H1 (cell line): ENCODE measurements around the gene KRTAP10-12. TPM values are rescaled to one million over a fixed set of nuclear protein-coding genes. Genes with fewer than 3 reads are reported as not detected.
A peak's percentile ranks its signal among the peaks of the same experiment; 100 is the strongest.

Experiments used
- CTCF ChIA-PET: fragments of 300-600 bp; sonication (Branson Sonifier 250); formaldehyde crosslinking; loops from one replicate; lab custom pipeline; 2021; ENCODE audit not compliant: partially characterized antibody; lab: Charles Lee
- POLR2A ChIA-PET: fragments of 300-600 bp; sonication (Branson Sonifier 250); formaldehyde crosslinking; loops from one replicate; lab custom pipeline; 2021; ENCODE audit warnings: inconsistent platforms; ENCODE audit not compliant: partially characterized antibody; lab: Charles Lee
- DNase-seq, 2 experiments: peaks; one replicate each; pipeline versions ENCODE4 v3.0.0 to v3.0.0-alpha.2; 2010 to 2022; ENCODE audit warnings: low spot score in 2 of 2, low read depth in 1 of 2, mixed read lengths in 1 of 2
- FAIRE-seq: peaks from 2 replicates; lab custom pipeline; 2011; peaks lifted over from hg19 to GRCh38; lab: Jason Lieb, UNC
- H2AFZ ChIP-seq: 2 replicates; pipeline ENCODE4 v1.8.1; 2012; ENCODE audit warnings: low read length, inconsistent platforms
- H2AK5ac ChIP-seq: 2 replicates; pipeline ENCODE4 v1.6.1; 2013; ENCODE audit warnings: low read depth, low read length
- H2BK120ac ChIP-seq: replicated peaks from 2 replicates; pipeline ENCODE3; 2013; ENCODE audit warnings: low read depth, low read length, inconsistent platforms
- H2BK12ac ChIP-seq: 2 replicates; pipeline ENCODE4 v1.6.1; 2013; ENCODE audit warnings: low read depth, low read length
- H2BK15ac ChIP-seq: 2 replicates; pipeline ENCODE4 v1.6.1; 2013; ENCODE audit warnings: low read length
- H2BK20ac ChIP-seq: 2 replicates; pipeline ENCODE4 v1.6.1; 2013; ENCODE audit warnings: low read length
- H2BK5ac ChIP-seq: 2 replicates; pipeline ENCODE4 v1.6.1; 2013; ENCODE audit warnings: low read depth, low read length
- H3K14ac ChIP-seq: 2 replicates; pipeline ENCODE4 v1.6.1; 2013; ENCODE audit warnings: inconsistent platforms; ENCODE audit not compliant: insufficient read length
- H3K18ac ChIP-seq: 2 replicates; pipeline ENCODE4 v1.6.1; 2013; ENCODE audit warnings: low read length; ENCODE audit errors: extremely low read depth
- H3K23ac ChIP-seq: 2 replicates; pipeline ENCODE4 v1.6.1; 2013; ENCODE audit warnings: inconsistent platforms; ENCODE audit not compliant: insufficient read length
- H3K23me2 ChIP-seq: 2 replicates; pipeline ENCODE4 v1.6.1; 2013; ENCODE audit warnings: low read depth, low read length
- H3K27ac ChIP-seq: 2 replicates; pipeline ENCODE4 v1.6.1; 2011; ENCODE audit warnings: low read depth, low read length, inconsistent platforms
- H3K27me3 ChIP-seq, 4 experiments: replicated peaks in 1 of 4; 1 replicate in 1 of 4; 2 replicates in 3 of 4; pipeline versions ENCODE4 v1.6.1 to v1.8.1; 2011 to 2013; ENCODE audit warnings: low read length in 3 of 4, mild to moderate bottlenecking in 3 of 4, inconsistent platforms in 2 of 4, mixed read lengths in 2 of 4, moderate library complexity in 1 of 4; ENCODE audit not compliant: control insufficient read depth in 3 of 4, insufficient read depth in 3 of 4; ENCODE audit errors: extremely low read depth in 1 of 4
- H3K36me3 ChIP-seq, 4 experiments: 2 replicates each; pipeline versions ENCODE4 v1.6.1 to v1.8.1; 2011 to 2013; ENCODE audit warnings: mild to moderate bottlenecking in 4 of 4, low read length in 3 of 4, moderate library complexity in 2 of 4, control low read depth in 1 of 4, inconsistent platforms in 1 of 4; ENCODE audit not compliant: insufficient read depth in 4 of 4, control insufficient read depth in 2 of 4
- H3K4ac ChIP-seq: replicated peaks from 2 replicates; pipeline ENCODE3; 2013; ENCODE audit warnings: low read length, low read depth, mixed read lengths, inconsistent platforms; ENCODE audit not compliant: insufficient read length
- H3K4me1 ChIP-seq, 4 experiments: replicated peaks in 1 of 4; 1 replicate in 1 of 4; 2 replicates in 3 of 4; pipeline versions ENCODE4 v1.6.1 to v1.8.1; 2011 to 2013; ENCODE audit warnings: low read length in 3 of 4, inconsistent platforms in 2 of 4, mixed read lengths in 1 of 4; ENCODE audit not compliant: insufficient read depth in 4 of 4, control insufficient read depth in 3 of 4
- H3K4me2 ChIP-seq, 2 experiments: 2 replicates each; pipeline versions ENCODE4 v1.6.1 to v1.8.1; 2011 to 2013; ENCODE audit warnings: low read depth in 2 of 2, low read length in 2 of 2, control low read depth in 1 of 2, inconsistent platforms in 1 of 2, mild to moderate bottlenecking in 1 of 2; ENCODE audit not compliant: insufficient read depth in 1 of 2
- H3K4me3 ChIP-seq, 4 experiments: fragments of 200-600, 300-600 bp in 1 of 4; sonication (generic), shearing (Covaris generic), sonication (Bioruptor Twin) in 1 of 4; 2 replicates each; pipeline versions ENCODE4 v1.5.1 to v1.8.1; 2011 to 2016; ENCODE audit warnings: low read length in 4 of 4, low read depth in 3 of 4, control low read depth in 2 of 4, inconsistent platforms in 2 of 4, mild to moderate bottlenecking in 2 of 4, mixed read lengths in 1 of 4, moderate library complexity in 1 of 4; ENCODE audit not compliant: insufficient read depth in 2 of 4; ENCODE audit errors: extremely low read depth in 1 of 4
- H3K56ac ChIP-seq: replicated peaks from 2 replicates; pipeline ENCODE3; 2013; ENCODE audit warnings: low read depth, mild to moderate bottlenecking, mixed read lengths, low read length, inconsistent platforms; ENCODE audit not compliant: insufficient read length
- H3K79me1 ChIP-seq: 2 replicates; pipeline ENCODE4 v1.6.1; 2013; ENCODE audit warnings: low read depth, low read length, control low read depth
- H3K79me2 ChIP-seq, 2 experiments: 2 replicates each; pipeline versions ENCODE4 v1.6.1 to v1.8.1; 2012 to 2013; ENCODE audit warnings: low read length in 2 of 2, mild to moderate bottlenecking in 2 of 2, inconsistent platforms in 1 of 2; ENCODE audit not compliant: insufficient read depth in 2 of 2, control insufficient read depth in 1 of 2
- H3K9ac ChIP-seq, 4 experiments: replicated peaks in 1 of 4; 1 replicate in 1 of 4; 2 replicates in 3 of 4; pipeline versions ENCODE4 v1.6.1 to v1.8.1; 2011 to 2013; ENCODE audit warnings: low read depth in 3 of 4, low read length in 3 of 4, control low read depth in 2 of 4, mild to moderate bottlenecking in 2 of 4, moderate library complexity in 2 of 4, inconsistent platforms in 1 of 4; ENCODE audit errors: extremely low read depth in 1 of 4
- H3K9me3 ChIP-seq, 2 experiments: 2 replicates each; pipeline versions ENCODE4 v1.6.1 to v1.8.1; 2012 to 2013; ENCODE audit warnings: mild to moderate bottlenecking in 2 of 2, moderate library complexity in 2 of 2, control low read depth in 1 of 2, inconsistent platforms in 1 of 2, low read depth in 1 of 2, low read length in 1 of 2, mixed read lengths in 1 of 2; ENCODE audit not compliant: insufficient read depth in 2 of 2
- H4K20me1 ChIP-seq, 2 experiments: replicated peaks in 1 of 2; 2 replicates each; pipeline versions ENCODE3 to v1.8.1; 2011 to 2013; ENCODE audit warnings: inconsistent platforms in 2 of 2, low read length in 2 of 2, mild to moderate bottlenecking in 1 of 2; ENCODE audit not compliant: insufficient read depth in 2 of 2, control insufficient read depth in 1 of 2
- H4K5ac ChIP-seq: 2 replicates; pipeline ENCODE4 v1.6.1; 2013; ENCODE audit warnings: low read length, low read depth, mixed read lengths, inconsistent platforms; ENCODE audit not compliant: insufficient read length
- H4K8ac ChIP-seq: 2 replicates; pipeline ENCODE4 v1.8.0; 2013; ENCODE audit warnings: mild to moderate bottlenecking, moderate library complexity, low read length, inconsistent platforms; ENCODE audit not compliant: insufficient read depth; ENCODE audit errors: extremely low read depth
- H4K91ac ChIP-seq: replicated peaks from 2 replicates; pipeline ENCODE3; 2013; ENCODE audit warnings: low read length, mixed read lengths, inconsistent platforms; ENCODE audit not compliant: insufficient read length
- HDAC2 ChIP-seq, 2 experiments: fragments of 300-600 bp in 1 of 2; sonication (generic) in 1 of 2; IDR thresholded peaks; 2 replicates each; pipeline ENCODE4 v1.6.1; 2011 to 2012; ENCODE audit warnings: low read depth in 2 of 2, low read length in 2 of 2, mild to moderate bottlenecking in 2 of 2, moderate library complexity in 2 of 2, borderline replicate concordance in 1 of 2, inconsistent platforms in 1 of 2
- POU5F1 ChIP-seq: IDR thresholded peaks from 2 replicates; pipeline ENCODE4 v1.6.1; 2011; ENCODE audit warnings: low read depth, mild to moderate bottlenecking, low read length, moderate library complexity
- SUZ12 ChIP-seq: fragments of 200-600 bp; sonication (generic); IDR thresholded peaks from 2 replicates; pipeline ENCODE4 v1.6.1; 2012; ENCODE audit warnings: mild to moderate bottlenecking, inconsistent platforms, low read length, moderate library complexity, mixed read lengths
- WGBS, 2 experiments: shearing (Covaris generic) in 1 of 2; methylation state at CpG; one replicate each; pipeline versions ENCODE4 v1.1.6 to v1.1.7; 2013 to 2015; ENCODE audit warnings: low lambda C conversion rate in 2 of 2, mixed read lengths in 2 of 2, inconsistent platforms in 1 of 2, low coverage in 1 of 2, missing lambda C conversion rate in 1 of 2; ENCODE audit not compliant: insufficient replicate concordance in 2 of 2, insufficient coverage in 1 of 2, insufficient read length in 1 of 2; ENCODE audit errors: extremely low coverage in 1 of 2, missing lambda C conversion rate in 1 of 2; 5-methylcytosine and 5-hydroxymethylcytosine counted together
- polyA plus RNA-seq, 7 experiments: library from polyadenylated mRNA; depleted of rRNA in 3 of 7; stranded (reverse) in 5 of 7; unstranded in 2 of 7; fragments of >200 nt in 5 of 7; fragments of 200-250 nt in 2 of 7; gene quantifications; 1 replicate in 5 of 7; 2 replicates in 1 of 7; 4 replicates in 1 of 7; pipeline versions ENCODE4 v1.2.1 to v1.2.3, GENCODE V29; 2011 to 2013; ENCODE audit warnings: missing spikeins in 2 of 7, mixed read lengths in 2 of 7
- total RNA-seq: library from RNA; stranded (reverse); fragmentation: NEBNext Ultra II Directional; extraction: Animal tissue kit (Norgen Biotek cat#: 25700); gene quantifications from 2 replicates; pipeline ENCODE4 v1.2.1, GENCODE V29; 2021

The KRTAP10-12 gene
- total and polyA plus RNA-seq, 2 of the 8 experiments (the other 6 are each of a cell fraction or from before 2014, with no cell fraction given) = not detected

DNA sequence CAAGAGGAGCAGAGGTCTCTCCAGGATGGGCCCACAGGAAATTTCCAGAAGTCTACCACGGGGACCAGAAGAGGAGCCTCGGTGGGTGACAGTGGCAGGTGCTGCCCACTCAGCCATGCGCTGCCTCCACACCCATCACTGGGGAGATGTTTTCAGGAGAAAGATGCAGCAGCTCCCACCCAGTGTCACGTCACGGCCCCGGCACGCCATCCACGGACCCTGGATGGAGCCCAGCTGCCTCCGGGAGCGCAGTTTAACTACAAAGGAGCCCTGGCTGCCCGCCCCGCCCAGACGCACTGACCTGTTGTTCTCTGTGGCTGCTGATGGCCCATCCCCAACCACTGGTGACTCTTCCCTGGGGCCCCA lies 7.6 kb downstream of the KRTAP10-12 start:
- Histone ChIP-seq H3K27me3 (peaks cover 11 to 30% (median 26%) of the 10 kb centered on the region in 4 experiments; a peak in 6 of 7 replicates), H2BK12ac (peak overlapping the region; percentile 95), H2BK5ac (peak overlapping the region; percentile 90; the same call in 1 of the 2 replicates), H3K9ac (no peak overlapping the region), H2AK5ac (peak overlapping the region; percentile 97), H3K4ac (no peak overlapping the region), H2AFZ (no peak overlapping the region), H4K91ac (peak overlapping the region; percentile 75), H2BK120ac (no peak overlapping the region), H3K36me3 (no peaks in the 10 kb centered on the region), H3K9me3 (no peaks in the 10 kb centered on the region), H3K4me2 (peak overlapping the region; percentile 58 to 77), H3K56ac (peak overlapping the region; percentile 55), H3K23me2 (peaks cover 30% of the 10 kb centered on the region), H3K79me1 (peaks cover 3% of the 10 kb centered on the region; the same call in 1 of the 2 replicates), H4K8ac (peak overlapping the region; percentile 69; the same call in 1 of the 2 replicates), H2BK15ac (no peak overlapping the region), H3K18ac (peak overlapping the region; percentile 87), H4K20me1 (peaks cover 0 to 4% of the 10 kb centered on the region in 2 experiments), H3K14ac (no peak overlapping the region), H3K27ac (peak overlapping the region; percentile 56; the same call in 1 of the 2 replicates)
- ChIA-PET POLR2A (interaction anchor here (0.8 to 1.9 kb wide), 3 partner anchors 14 to 219 kb away, joined by 3 to 4 read pairs (median 4); no protein-coding TSS in a partner anchor), CTCF (interaction anchor here (1.0 to 3.6 kb wide), 6 partner anchors 65 to 215 kb away, joined by 3 to 14 read pairs (median 3); no protein-coding TSS in a partner anchor)
- FAIRE-seq (no peak), DNase-seq (peak in 1 of 2 experiments; percentile 67)
- 20% methylated on average over 10 of the region's 13 CpGs; no CpG with 5 or more reads in 1 of the 2 experiments for WGBS, 2 experiments
- TF ChIP-seq POU5F1 (no peak), HDAC2 (IDR thresholded peaks at IDR 0.05; ENCODE audit: borderline replicate concordance in 1 of 2, low read depth in 2 of 2, low read length in 2 of 2) (0 out of 4 replicates have a peak, but pooled peaks of 1 of the 2 experiments have one; percentile 30), SUZ12 (0 out of 2 replicates have a peak, but pooled peaks have one; percentile 24)
- TF ChIP-seq, all 59 proteins: peak for 2
- peaks cover 3 to 57% (median 51%) of the 10 kb centered on the region in 4 experiments for H3K4me1 ChIP-seq
- H3K4me3 ChIP-seq = peak overlapping the region; percentile 9 to 48 (median 18); a peak in 6 of 8 replicates
- H4K5ac ChIP-seq = peak overlapping the region; percentile 79
- H2BK20ac ChIP-seq = peak overlapping the region; percentile 93; the same call in 1 of the 2 replicates
- H3K23ac ChIP-seq = no peak overlapping the region
- no peaks in the 10 kb centered on the region for H3K79me2 ChIP-seq
